Nephron progenitor cell (in vitro differentiated cells): ENCODE results near the gene MERTK.
"Not testable (repeated sequence)": the region's sequence is repeated elsewhere in the genome, so short reads cannot be mapped to it uniquely, and the experiment has no call there.

Experiments used
- DNase-seq: peaks from one replicate; pipeline ENCODE4 v3.0.0; 2021
- H3K27ac Mint-ChIP-seq: 2 replicates; pipeline ENCODE4 v1.8.0; 2021; ENCODE audit warnings: mild to moderate bottlenecking, moderate library complexity, mixed read lengths
- H3K27me3 Mint-ChIP-seq: 2 replicates; pipeline ENCODE4 v1.8.0; 2021; ENCODE audit warnings: mild to moderate bottlenecking, low read depth, mixed read lengths; ENCODE audit not compliant: poor library complexity
- H3K36me3 Mint-ChIP-seq: 2 replicates; pipeline ENCODE4 v1.8.0; 2021; ENCODE audit warnings: low read depth, mixed read lengths
- H3K4me1 Mint-ChIP-seq: 2 replicates; pipeline ENCODE4 v1.8.0; 2021; ENCODE audit warnings: mixed read lengths
- H3K4me3 Mint-ChIP-seq: 2 replicates; pipeline ENCODE4 v1.8.0; 2021; ENCODE audit warnings: mild to moderate bottlenecking, moderate library complexity, mixed read lengths
- H3K9me3 Mint-ChIP-seq: 2 replicates; pipeline ENCODE4 v1.8.0; 2021; ENCODE audit warnings: mild to moderate bottlenecking, moderate library complexity, mixed read lengths
- TF ChIP-seq, protein P1 (sequence below): fragments of 200-600 bp; sonication (generic); IDR thresholded peaks from 2 replicates; pipeline ENCODE4 v1.5.0; 2021; ENCODE audit warnings: antibody characterized with exemption

The MERTK gene

DNA sequence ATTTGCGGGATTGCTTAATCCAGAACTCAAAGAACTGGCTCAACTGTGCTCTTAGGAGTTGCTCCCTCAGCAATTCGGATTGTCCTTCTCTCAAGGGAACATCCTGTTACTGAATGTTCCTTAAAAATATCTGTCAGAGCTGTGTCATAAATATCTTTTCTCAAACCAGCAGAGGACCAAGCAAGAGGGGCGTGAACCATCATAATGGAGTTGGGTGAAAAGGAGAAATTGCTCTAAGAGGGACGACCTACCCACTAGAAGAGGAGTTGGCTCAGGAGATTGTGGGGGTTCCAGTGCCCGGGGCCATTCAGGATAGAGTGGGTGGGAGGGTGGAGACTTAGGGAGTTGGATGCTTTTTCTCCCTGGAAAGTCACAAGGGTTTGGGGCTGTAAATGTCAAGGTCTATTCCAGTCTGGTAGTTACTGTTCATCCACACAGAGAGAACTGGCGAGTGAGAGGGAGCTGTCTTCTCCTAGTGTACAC lies 59.5 kb downstream of the MERTK start:
- H3K27ac Mint-ChIP-seq = no peak overlapping the region
- peaks cover 25% of the 10 kb centered on the region for H3K4me1 Mint-ChIP-seq
- TF ChIP-seq, protein P1, sequence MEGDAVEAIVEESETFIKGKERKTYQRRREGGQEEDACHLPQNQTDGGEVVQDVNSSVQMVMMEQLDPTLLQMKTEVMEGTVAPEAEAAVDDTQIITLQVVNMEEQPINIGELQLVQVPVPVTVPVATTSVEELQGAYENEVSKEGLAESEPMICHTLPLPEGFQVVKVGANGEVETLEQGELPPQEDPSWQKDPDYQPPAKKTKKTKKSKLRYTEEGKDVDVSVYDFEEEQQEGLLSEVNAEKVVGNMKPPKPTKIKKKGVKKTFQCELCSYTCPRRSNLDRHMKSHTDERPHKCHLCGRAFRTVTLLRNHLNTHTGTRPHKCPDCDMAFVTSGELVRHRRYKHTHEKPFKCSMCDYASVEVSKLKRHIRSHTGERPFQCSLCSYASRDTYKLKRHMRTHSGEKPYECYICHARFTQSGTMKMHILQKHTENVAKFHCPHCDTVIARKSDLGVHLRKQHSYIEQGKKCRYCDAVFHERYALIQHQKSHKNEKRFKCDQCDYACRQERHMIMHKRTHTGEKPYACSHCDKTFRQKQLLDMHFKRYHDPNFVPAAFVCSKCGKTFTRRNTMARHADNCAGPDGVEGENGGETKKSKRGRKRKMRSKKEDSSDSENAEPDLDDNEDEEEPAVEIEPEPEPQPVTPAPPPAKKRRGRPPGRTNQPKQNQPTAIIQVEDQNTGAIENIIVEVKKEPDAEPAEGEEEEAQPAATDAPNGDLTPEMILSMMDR = no peak
- peaks cover 5% of the 10 kb centered on the region for H3K36me3 Mint-ChIP-seq
- H3K9me3 Mint-ChIP-seq = no peaks in the 10 kb centered on the region
- DNase-seq = no peak
- no peaks in the 10 kb centered on the region for H3K27me3 Mint-ChIP-seq
- H3K4me3 Mint-ChIP-seq = no peak overlapping the region

DNA sequence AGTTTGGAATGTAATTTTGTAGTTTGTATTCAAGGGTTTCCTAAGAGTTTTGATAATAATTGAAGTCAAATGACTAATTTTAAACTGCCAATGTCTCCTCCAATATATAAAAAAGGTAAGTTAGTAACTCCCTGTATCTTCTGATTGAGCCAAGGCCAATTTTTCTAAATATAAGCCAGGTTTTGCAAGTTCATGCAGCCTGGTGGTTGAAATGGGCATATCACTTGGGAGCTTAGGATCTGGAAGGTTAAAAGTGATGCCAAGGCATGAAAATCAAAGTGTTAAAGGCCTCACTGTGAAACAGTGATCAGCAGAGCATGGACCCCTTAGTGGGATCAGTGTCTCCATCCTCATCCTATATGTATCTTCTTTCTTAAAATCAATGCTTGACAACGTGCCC lies 60.5 kb downstream of the MERTK start:
- peaks cover 5% of the 10 kb centered on the region for H3K36me3 Mint-ChIP-seq
- peaks cover 33% of the 10 kb centered on the region for H3K4me1 Mint-ChIP-seq
- no peaks in the 10 kb centered on the region for H3K27me3 Mint-ChIP-seq
- no peak for DNase-seq
- no peak overlapping the region for H3K27ac Mint-ChIP-seq
- TF ChIP-seq, protein P1 = no peak
- H3K4me3 Mint-ChIP-seq = no peak overlapping the region
- H3K9me3 Mint-ChIP-seq = no peaks in the 10 kb centered on the region

- H3K9me3 Mint-ChIP-seq = no peaks in the 10 kb centered on the region
- H3K4me1 Mint-ChIP-seq = peaks cover 27% of the 10 kb centered on the region
- H3K27me3 Mint-ChIP-seq = no peaks in the 10 kb centered on the region
- H3K4me3 Mint-ChIP-seq = no peak overlapping the region
- peaks cover 5% of the 10 kb centered on the region for H3K36me3 Mint-ChIP-seq
- TF ChIP-seq, protein P1 = no peak
- no peak overlapping the region for H3K27ac Mint-ChIP-seq
- no peak for DNase-seq
Observed at GRCh38 chr2:111961663-111962062, 63.3 kb downstream of the MERTK start.

DNA sequence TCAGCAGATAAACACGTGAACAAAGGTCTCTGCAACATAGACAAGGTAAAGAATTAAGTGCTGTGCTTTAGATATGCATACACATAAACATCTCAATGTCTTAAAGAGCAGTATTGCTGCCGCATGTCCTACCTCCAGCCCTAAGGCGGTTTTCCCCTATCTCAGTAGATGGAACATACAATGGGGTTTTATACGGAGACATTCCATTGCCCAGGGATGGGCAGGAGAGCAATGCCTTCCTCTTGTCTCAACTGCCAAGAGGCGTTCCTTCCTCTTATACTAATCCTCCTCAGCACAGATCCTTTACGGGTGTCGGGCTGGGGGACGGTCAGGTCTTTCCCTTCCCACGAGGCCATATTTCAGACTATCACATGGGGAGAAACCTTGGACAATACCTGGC lies 64.7 kb downstream of the MERTK start:
- H3K27me3 Mint-ChIP-seq, H3K36me3 Mint-ChIP-seq, H3K9me3 Mint-ChIP-seq, DNase-seq, H3K4me3 Mint-ChIP-seq: not testable (repeated sequence)
- peak overlapping the region; percentile 81 for H3K27ac Mint-ChIP-seq
- H3K4me1 Mint-ChIP-seq = peaks cover 27% of the 10 kb centered on the region

DNA sequence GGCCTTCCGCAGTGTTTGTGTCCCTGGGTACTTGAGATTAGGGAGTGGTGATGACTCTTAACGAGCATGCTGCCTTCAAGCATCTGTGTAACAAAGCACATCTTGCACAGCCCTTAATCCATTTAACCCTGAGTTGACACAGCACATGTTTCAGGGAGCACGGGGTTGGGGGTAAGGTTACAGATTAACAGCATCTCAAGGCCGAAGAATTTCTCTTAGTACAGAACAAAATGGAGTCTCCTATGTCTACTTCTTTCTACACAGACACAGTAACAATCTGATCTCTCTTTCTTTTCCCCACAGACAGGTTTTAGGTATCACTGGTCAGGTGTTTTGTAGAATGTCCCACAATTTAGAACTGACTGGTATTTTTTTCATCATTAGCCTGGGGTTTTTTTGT lies 65.1 kb downstream of the MERTK start:
- not testable (repeated sequence) for H3K9me3 Mint-ChIP-seq, H3K36me3 Mint-ChIP-seq, H3K27me3 Mint-ChIP-seq, DNase-seq, H3K4me3 Mint-ChIP-seq
- Mint-ChIP-seq H3K4me1 (peaks cover 27% of the 10 kb centered on the region), H3K27ac (peak overlapping the region; percentile 34)

DNA sequence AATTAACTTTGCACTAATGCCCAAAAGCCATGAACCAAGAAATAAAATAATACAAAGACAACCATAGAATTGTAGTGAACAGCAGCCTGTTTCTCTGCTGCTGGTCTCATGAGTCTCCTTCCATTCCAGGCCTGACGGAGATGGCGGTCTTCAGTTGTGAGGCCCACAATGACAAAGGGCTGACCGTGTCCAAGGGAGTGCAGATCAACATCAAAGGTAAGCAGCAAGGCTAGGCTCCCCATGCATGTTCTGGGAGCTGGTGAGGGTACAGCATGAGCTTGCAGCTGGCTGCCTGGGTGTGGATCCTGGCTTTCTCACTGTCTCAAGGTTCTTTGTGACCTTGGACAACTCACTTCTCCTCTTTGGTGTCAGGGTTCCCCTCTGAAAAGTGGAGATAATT lies 66.7 kb downstream of the MERTK start:
- H3K36me3 Mint-ChIP-seq = peaks cover 15% of the 10 kb centered on the region
- H3K27ac Mint-ChIP-seq = no peak overlapping the region
- TF ChIP-seq, protein P1 = no peak
- H3K4me1 Mint-ChIP-seq = peaks cover 27% of the 10 kb centered on the region
- DNase-seq = no peak
- no peaks in the 10 kb centered on the region for H3K9me3 Mint-ChIP-seq
- H3K27me3 Mint-ChIP-seq = no peaks in the 10 kb centered on the region
- no peak overlapping the region for H3K4me3 Mint-ChIP-seq

DNA sequence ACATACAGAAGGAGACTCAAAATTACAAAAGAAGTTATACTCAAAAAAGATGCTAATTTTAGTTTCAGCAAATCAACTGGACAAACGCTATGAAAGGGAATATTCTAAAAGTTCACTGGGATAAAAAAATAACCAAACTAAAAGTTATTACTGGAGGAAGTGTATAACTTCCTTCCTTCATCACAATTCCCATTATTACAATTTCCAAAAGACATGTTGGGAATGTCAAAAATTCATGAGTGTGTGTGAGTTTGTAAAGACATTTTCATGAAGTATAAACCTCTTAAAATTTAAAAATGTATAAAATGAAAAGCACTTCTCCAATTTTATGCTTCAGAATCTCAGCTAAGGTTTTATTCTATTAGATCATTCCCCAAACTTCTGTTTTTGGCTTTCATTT lies 67.8 kb downstream of the MERTK start:
- Mint-ChIP-seq H3K36me3 (peaks cover 10% of the 10 kb centered on the region), H3K4me3 (no peak overlapping the region), H3K9me3 (no peaks in the 10 kb centered on the region), H3K27ac (no peak overlapping the region), H3K4me1 (peaks cover 27% of the 10 kb centered on the region), H3K27me3 (no peaks in the 10 kb centered on the region)
- TF ChIP-seq, protein P1 = no peak
- DNase-seq = no peak
